Liver (tissue), 3 donors: ENCODE data around the gene DNAAF8.

Experiments
- FOXA1 ChIP-seq: IDR thresholded peaks from 2 replicates; pipeline ENCODE4 v1.6.1; 2016; ENCODE audit warnings: antibody characterized with exemption
- MAX ChIP-seq: IDR thresholded peaks from 2 replicates; pipeline ENCODE4 v1.6.1; 2016; ENCODE audit warnings: antibody characterized with exemption
- NR2F2 ChIP-seq: IDR thresholded peaks from 2 replicates; pipeline ENCODE4 v1.6.1; 2016; ENCODE audit warnings: antibody characterized with exemption
- RAD21 ChIP-seq, 2 donors: IDR thresholded peaks; 2 replicates each; pipeline ENCODE4 v1.6.1; 2016; ENCODE audit warnings: antibody characterized with exemption in 2 of 2, mild to moderate bottlenecking in 2 of 2
- RXRA ChIP-seq, 2 donors: IDR thresholded peaks; 2 replicates each; pipeline ENCODE4 v1.6.1; 2017 to 2018; ENCODE audit warnings: antibody characterized with exemption in 2 of 2, mild to moderate bottlenecking in 1 of 2
- TAF1 ChIP-seq: conservative IDR thresholded peaks from 2 replicates; pipeline ENCODE4 v1.6.1; 2016; ENCODE audit warnings: antibody characterized with exemption, mild to moderate bottlenecking
- YY1 ChIP-seq: IDR thresholded peaks from 2 replicates; pipeline ENCODE4 v1.6.1; 2016; ENCODE audit warnings: antibody characterized with exemption, mild to moderate bottlenecking
- TF ChIP-seq, protein P1 (sequence below): fragments of 150-350 bp; IDR thresholded peaks from 2 replicates; pipeline ENCODE4 v1.5.1; 2017; ENCODE audit warnings: improper control_type of control experiment, low read depth, low read length; ENCODE audit not compliant: missing input control
- TF ChIP-seq, protein P2 (sequence below): IDR thresholded peaks from 2 replicates; pipeline ENCODE4 v1.6.1; 2016; ENCODE audit warnings: antibody characterized with exemption, mild to moderate bottlenecking
- donor health status: healthy.
- donor health status: healthy.

GRCh38 chr16:4753227-4753626, 18.9 kb downstream of the DNAAF8 start:
- TF ChIP-seq, protein P1, sequence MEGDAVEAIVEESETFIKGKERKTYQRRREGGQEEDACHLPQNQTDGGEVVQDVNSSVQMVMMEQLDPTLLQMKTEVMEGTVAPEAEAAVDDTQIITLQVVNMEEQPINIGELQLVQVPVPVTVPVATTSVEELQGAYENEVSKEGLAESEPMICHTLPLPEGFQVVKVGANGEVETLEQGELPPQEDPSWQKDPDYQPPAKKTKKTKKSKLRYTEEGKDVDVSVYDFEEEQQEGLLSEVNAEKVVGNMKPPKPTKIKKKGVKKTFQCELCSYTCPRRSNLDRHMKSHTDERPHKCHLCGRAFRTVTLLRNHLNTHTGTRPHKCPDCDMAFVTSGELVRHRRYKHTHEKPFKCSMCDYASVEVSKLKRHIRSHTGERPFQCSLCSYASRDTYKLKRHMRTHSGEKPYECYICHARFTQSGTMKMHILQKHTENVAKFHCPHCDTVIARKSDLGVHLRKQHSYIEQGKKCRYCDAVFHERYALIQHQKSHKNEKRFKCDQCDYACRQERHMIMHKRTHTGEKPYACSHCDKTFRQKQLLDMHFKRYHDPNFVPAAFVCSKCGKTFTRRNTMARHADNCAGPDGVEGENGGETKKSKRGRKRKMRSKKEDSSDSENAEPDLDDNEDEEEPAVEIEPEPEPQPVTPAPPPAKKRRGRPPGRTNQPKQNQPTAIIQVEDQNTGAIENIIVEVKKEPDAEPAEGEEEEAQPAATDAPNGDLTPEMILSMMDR = no peak
- no peak for TF ChIP-seq NR2F2
- TF ChIP-seq, protein P2, sequence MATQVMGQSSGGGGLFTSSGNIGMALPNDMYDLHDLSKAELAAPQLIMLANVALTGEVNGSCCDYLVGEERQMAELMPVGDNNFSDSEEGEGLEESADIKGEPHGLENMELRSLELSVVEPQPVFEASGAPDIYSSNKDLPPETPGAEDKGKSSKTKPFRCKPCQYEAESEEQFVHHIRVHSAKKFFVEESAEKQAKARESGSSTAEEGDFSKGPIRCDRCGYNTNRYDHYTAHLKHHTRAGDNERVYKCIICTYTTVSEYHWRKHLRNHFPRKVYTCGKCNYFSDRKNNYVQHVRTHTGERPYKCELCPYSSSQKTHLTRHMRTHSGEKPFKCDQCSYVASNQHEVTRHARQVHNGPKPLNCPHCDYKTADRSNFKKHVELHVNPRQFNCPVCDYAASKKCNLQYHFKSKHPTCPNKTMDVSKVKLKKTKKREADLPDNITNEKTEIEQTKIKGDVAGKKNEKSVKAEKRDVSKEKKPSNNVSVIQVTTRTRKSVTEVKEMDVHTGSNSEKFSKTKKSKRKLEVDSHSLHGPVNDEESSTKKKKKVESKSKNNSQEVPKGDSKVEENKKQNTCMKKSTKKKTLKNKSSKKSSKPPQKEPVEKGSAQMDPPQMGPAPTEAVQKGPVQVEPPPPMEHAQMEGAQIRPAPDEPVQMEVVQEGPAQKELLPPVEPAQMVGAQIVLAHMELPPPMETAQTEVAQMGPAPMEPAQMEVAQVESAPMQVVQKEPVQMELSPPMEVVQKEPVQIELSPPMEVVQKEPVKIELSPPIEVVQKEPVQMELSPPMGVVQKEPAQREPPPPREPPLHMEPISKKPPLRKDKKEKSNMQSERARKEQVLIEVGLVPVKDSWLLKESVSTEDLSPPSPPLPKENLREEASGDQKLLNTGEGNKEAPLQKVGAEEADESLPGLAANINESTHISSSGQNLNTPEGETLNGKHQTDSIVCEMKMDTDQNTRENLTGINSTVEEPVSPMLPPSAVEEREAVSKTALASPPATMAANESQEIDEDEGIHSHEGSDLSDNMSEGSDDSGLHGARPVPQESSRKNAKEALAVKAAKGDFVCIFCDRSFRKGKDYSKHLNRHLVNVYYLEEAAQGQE = no peak
- no peak for TF ChIP-seq MAX
- no peak for TF ChIP-seq YY1
- no peak for TF ChIP-seq RXRA (IDR thresholded peaks at IDR 0.05)
- no peak for TF ChIP-seq FOXA1
- TF ChIP-seq RAD21 (IDR thresholded peaks at IDR 0.05) = no peak
- no peak for TF ChIP-seq TAF1
